IPS-20b (cell line): ENCODE measurements around the gene FKBP6.

ENCODE experiments used
- H3K27ac ChIP-seq: one replicate; pipeline ENCODE4 v1.5.1; 2013; ENCODE audit warnings: low read length
- H3K27me3 ChIP-seq: 2 replicates; pipeline ENCODE4 v1.6.1; 2013; ENCODE audit warnings: mild to moderate bottlenecking, low read length, inconsistent platforms; ENCODE audit not compliant: insufficient read depth
- H3K36me3 ChIP-seq: 2 replicates; pipeline ENCODE4 v1.6.1; 2013; ENCODE audit warnings: low read depth, mild to moderate bottlenecking, inconsistent platforms, low read length, moderate library complexity; ENCODE audit not compliant: insufficient read depth
- H3K4me1 ChIP-seq: 2 replicates; pipeline ENCODE4 v1.6.1; 2013; ENCODE audit warnings: mild to moderate bottlenecking, control low read depth, inconsistent platforms, low read length, moderate library complexity; ENCODE audit not compliant: insufficient read depth
- H3K4me3 ChIP-seq: 2 replicates; pipeline ENCODE4 v1.5.1; 2013; ENCODE audit warnings: mild to moderate bottlenecking, low read length, inconsistent platforms
- H3K9ac ChIP-seq: 2 replicates; pipeline ENCODE4 v1.6.1; 2013; ENCODE audit warnings: low read depth, mild to moderate bottlenecking, inconsistent platforms, low read length, moderate library complexity
- H3K9me3 ChIP-seq: 2 replicates; pipeline ENCODE4 v1.6.1; 2013; ENCODE audit warnings: mild to moderate bottlenecking, low read depth, low read length, inconsistent platforms; ENCODE audit not compliant: insufficient read depth

The FKBP6 gene

DNA sequence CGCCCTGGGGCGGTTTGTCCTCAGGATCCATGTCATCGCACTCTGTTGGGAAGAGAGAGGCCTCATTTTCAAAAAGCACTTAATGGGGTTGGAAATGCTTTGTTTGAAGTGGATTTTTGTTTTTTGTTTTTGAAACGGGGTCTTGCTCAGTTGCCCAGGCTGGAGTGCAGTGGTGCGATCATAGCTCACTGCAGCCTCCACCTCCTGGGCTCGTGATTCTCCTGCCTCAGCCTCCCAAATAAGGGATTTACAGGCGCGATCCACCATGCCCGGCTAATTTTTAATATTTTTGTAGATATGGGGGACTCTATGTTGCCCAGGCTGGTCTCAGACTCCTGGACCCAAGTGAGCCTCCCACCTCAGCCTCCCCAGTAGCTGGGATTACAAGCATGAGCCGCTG is 735 bp downstream of the FKBP6 start:
- Histone ChIP-seq H3K27me3 (peaks cover 5% of the 10 kb centered on the region), H3K4me3 (no peak overlapping the region), H3K9me3 (no peaks in the 10 kb centered on the region), H3K4me1 (peaks cover 9% of the 10 kb centered on the region), H3K27ac (no peak overlapping the region), H3K36me3 (no peaks in the 10 kb centered on the region), H3K9ac (no peak overlapping the region)

- Histone ChIP-seq H3K36me3 (no peaks in the 10 kb centered on the region), H3K4me1 (peaks cover 9% of the 10 kb centered on the region), H3K27ac (no peak overlapping the region), H3K9me3 (no peaks in the 10 kb centered on the region), H3K9ac (no peak overlapping the region; the same call in 1 of the 2 replicates), H3K27me3 (no peaks in the 10 kb centered on the region; the same call in 1 of the 2 replicates), H3K4me3 (no peak overlapping the region)
These were observed 2.1 kb downstream of the FKBP6 start for GRCh38 chr7:73329861-73330581.

GRCh38 chr7:73330772-73331171 is 2.8 kb downstream of the FKBP6 start:
- Histone ChIP-seq H3K36me3 (no peaks in the 10 kb centered on the region), H3K27me3 (no peaks in the 10 kb centered on the region), H3K4me3 (no peak overlapping the region), H3K27ac (no peak overlapping the region), H3K9ac (no peak overlapping the region), H3K9me3 (no peaks in the 10 kb centered on the region), H3K4me1 (peaks cover 9% of the 10 kb centered on the region)

GRCh38 chr7:73332447-73332846 is 4.5 kb downstream of the FKBP6 start:
- Histone ChIP-seq H3K9ac (no peak overlapping the region), H3K4me1 (peaks cover 9% of the 10 kb centered on the region), H3K36me3 (no peaks in the 10 kb centered on the region), H3K4me3 (no peak overlapping the region), H3K27me3 (no peaks in the 10 kb centered on the region), H3K9me3 (no peaks in the 10 kb centered on the region), H3K27ac (no peak overlapping the region)

GRCh38 chr7:73338321-73338720 is 10.4 kb downstream of the FKBP6 start:
- Histone ChIP-seq H3K4me3 (no peak overlapping the region), H3K4me1 (peaks cover 8% of the 10 kb centered on the region; the same call in 1 of the 2 replicates), H3K9ac (no peak overlapping the region), H3K27ac (no peak overlapping the region), H3K9me3 (no peaks in the 10 kb centered on the region), H3K36me3 (no peaks in the 10 kb centered on the region), H3K27me3 (no peaks in the 10 kb centered on the region)

- Histone ChIP-seq H3K4me1 (peaks cover 9% of the 10 kb centered on the region; the same call in 1 of the 2 replicates), H3K27ac (no peak overlapping the region), H3K4me3 (no peak overlapping the region), H3K9ac (no peak overlapping the region), H3K27me3 (no peaks in the 10 kb centered on the region), H3K36me3 (no peaks in the 10 kb centered on the region), H3K9me3 (no peaks in the 10 kb centered on the region)
These were observed 12.6 kb downstream of the FKBP6 start for GRCh38 chr7:73340514-73340913.

GRCh38 chr7:73341877-73342276 is 13.9 kb downstream of the FKBP6 start:
- H3K4me1 ChIP-seq: peaks cover 12% of the 10 kb centered on the region; the same call in 1 of the 2 replicates
- H3K27ac ChIP-seq: no peak overlapping the region
- no peaks in the 10 kb centered on the region for H3K27me3 ChIP-seq
- no peak overlapping the region for H3K4me3 ChIP-seq
- no peak overlapping the region for H3K9ac ChIP-seq
- no peaks in the 10 kb centered on the region for H3K9me3 ChIP-seq
- H3K36me3 ChIP-seq: no peaks in the 10 kb centered on the region

DNA sequence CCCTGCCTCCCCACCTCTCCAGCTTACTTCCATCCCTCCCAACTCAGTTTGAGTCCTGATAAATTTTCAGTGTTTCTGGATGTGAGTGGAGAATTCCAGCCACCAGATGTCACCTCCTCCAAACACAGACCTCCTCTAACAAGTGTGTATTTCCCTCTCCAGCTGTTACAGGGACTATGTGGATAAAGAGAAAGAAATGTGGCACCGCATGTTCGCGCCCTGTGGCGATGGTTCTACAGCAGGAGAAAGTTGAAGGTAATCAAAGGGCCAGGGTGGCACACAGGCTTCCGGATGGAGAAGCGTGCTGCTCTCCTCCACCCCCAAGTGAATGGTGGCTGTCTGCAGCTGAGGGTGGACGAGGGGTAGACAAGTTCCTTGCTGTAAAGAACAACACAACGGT is 14.7 kb downstream of the FKBP6 start:
- H3K4me3 ChIP-seq: no peak overlapping the region
- no peak overlapping the region for H3K27ac ChIP-seq
- no peaks in the 10 kb centered on the region for H3K36me3 ChIP-seq
- no peaks in the 10 kb centered on the region for H3K9me3 ChIP-seq
- H3K4me1 ChIP-seq: peaks cover 12% of the 10 kb centered on the region; the same call in 1 of the 2 replicates
- H3K27me3 ChIP-seq: no peaks in the 10 kb centered on the region
- no peak overlapping the region for H3K9ac ChIP-seq

DNA sequence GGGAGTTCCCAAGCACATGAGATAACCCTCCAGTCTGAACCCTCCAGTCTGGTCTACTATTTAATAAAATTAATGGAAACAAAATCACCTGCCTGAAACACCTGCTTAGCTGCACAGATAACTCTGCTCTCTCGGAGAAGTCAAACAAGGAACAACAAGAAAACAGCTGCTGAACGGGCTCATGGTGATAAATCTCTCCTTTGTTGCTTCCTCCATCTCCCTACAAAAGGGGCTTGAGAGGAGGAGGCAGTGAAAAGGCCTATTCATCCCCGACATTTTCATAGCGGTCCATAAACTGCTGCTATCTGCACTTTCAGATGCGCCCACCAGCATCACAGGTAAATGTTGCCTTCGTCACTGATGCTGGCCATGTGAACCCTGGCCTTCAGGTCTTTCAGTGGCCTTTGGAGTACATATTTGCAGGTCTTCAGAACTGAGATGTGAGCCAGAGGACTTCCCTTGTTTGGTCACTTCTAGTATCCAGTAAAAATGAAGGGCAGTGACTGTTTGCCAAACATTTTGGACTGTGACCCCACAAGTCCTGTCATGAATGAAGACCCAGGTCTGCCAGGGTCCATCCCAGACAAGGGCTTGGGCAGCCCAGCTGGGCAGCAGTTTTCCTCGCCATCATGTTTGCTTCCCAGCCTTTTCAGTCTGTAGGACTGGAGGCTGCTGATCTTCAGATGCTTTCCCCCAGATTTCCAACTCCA is 15.9 kb downstream of the FKBP6 start:
- Histone ChIP-seq H3K9me3 (no peaks in the 10 kb centered on the region), H3K27me3 (no peaks in the 10 kb centered on the region), H3K27ac (no peak overlapping the region), H3K36me3 (no peaks in the 10 kb centered on the region), H3K9ac (no peak overlapping the region), H3K4me1 (peaks cover 12% of the 10 kb centered on the region; the same call in 1 of the 2 replicates), H3K4me3 (no peak overlapping the region)

DNA sequence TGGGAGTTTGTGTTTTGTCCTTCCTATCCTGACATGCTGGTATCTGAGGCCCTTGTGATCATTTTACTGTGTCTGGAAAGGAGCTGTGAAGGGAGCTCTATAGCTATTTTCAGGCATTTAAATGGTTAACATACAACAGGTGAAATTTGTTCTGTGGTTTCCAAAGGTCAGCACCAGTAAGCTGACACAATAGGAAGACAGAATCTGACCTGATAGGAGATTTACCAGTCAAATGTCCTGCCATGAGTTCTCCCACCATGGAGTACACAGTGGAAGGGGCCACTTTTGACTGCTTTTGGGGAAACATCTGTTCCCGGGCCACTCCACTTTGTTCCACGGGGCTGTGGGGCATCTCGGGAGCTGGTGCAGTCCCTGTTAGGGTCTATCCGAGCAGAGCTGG is 17.6 kb downstream of the FKBP6 start:
- H3K27ac ChIP-seq: no peak overlapping the region
- H3K36me3 ChIP-seq: no peaks in the 10 kb centered on the region
- no peaks in the 10 kb centered on the region for H3K9me3 ChIP-seq
- H3K4me1 ChIP-seq: peaks cover 12% of the 10 kb centered on the region; the same call in 1 of the 2 replicates
- no peak overlapping the region for H3K4me3 ChIP-seq
- no peak overlapping the region for H3K9ac ChIP-seq
- no peaks in the 10 kb centered on the region for H3K27me3 ChIP-seq

DNA sequence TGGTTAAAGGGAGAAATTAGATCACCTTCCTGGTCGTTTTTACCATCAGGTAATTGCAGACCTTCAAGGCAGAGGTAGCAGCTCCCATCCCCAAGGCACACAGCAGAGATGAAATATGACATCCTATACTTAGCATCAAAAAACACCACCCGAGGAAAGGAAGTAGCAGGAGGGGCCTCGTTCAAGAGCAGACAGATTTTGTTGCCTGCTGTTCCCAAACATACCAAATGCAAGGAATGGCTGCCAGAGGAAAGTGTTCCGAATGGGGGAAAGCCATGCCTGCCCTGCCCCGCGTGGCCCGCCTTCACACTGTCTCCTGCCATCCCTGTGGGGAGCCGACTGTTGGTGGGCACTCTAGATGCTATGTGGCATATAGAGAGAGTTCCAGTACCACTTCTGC is 18.0 kb downstream of the FKBP6 start:
- no peaks in the 10 kb centered on the region for H3K36me3 ChIP-seq
- H3K9ac ChIP-seq: no peak overlapping the region
- no peak overlapping the region for H3K27ac ChIP-seq
- no peaks in the 10 kb centered on the region for H3K9me3 ChIP-seq
- no peaks in the 10 kb centered on the region for H3K27me3 ChIP-seq
- H3K4me1 ChIP-seq: peaks cover 12% of the 10 kb centered on the region; the same call in 1 of the 2 replicates
- H3K4me3 ChIP-seq: no peak overlapping the region

DNA sequence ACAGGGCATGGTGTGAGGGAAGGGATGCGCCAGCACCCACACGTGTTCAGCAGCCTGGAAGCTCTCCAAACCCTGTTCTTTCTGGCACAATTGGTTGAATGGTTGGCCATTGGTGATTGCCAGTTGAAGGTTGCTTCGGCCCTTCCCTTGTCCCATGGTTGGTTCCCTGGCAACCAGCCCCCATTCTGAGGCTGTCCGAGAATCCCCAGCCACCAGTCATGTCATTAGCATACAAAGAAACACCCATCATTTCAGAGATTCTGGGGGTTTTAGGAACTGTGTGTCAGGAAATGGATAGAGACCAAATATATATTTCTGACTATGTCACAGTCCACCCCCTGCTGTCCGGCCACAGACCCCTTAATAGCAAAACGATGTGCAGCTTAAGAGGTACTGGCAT is 21.8 kb downstream of the FKBP6 start:
- Histone ChIP-seq H3K9ac (no peak overlapping the region), H3K36me3 (no peaks in the 10 kb centered on the region), H3K4me1 (peaks cover 12% of the 10 kb centered on the region), H3K27me3 (no peaks in the 10 kb centered on the region), H3K27ac (no peak overlapping the region), H3K9me3 (no peaks in the 10 kb centered on the region), H3K4me3 (no peak overlapping the region)
